NT2/D1 (cell line): ENCODE results near the gene MTHFD2L.

Source experiments
- YY1 ChIP-seq: IDR thresholded peaks from 2 replicates; pipeline ENCODE4 v1.6.1; 2011; ENCODE audit not compliant: insufficient read length, insufficient read depth
- ZNF274 ChIP-seq: IDR thresholded peaks from 2 replicates; pipeline ENCODE4 v1.6.1; 2011; ENCODE audit warnings: mild to moderate bottlenecking, low read depth, low read length

- TF ChIP-seq ZNF274: no peak
- no peak for TF ChIP-seq YY1
These were observed 686 bp downstream of the MTHFD2L start for GRCh38 chr4:74158466-74159142.
